ENCODE measurements around the gene MSH2.

GRCh38 chr2:47503481-47504070 lies 100.6 kb downstream of the MSH2 start:
- TF ChIP-seq RARB (CRISPR knock-in tag; IDR thresholded peaks at IDR 0.05), result no peak
- TF ChIP-seq ISL1 (CRISPR knock-in tag; IDR thresholded peaks at IDR 0.05), result no peak

All from SK-N-SH treated with all-trans-retinoic acid at 6 μM for 48 hours (cell line).